HS-27A (cell line): ENCODE data around the gene PLIN4.
"Not testable (repeated sequence)": the region's sequence is repeated elsewhere in the genome, so short reads cannot be mapped to it uniquely, and the experiment has no call there.

Source experiments
- DNase-seq: peaks from one replicate; pipeline ENCODE4 v3.0.0-alpha.2; 2012; ENCODE audit warnings: low read depth, missing footprints

Gene PLIN4

GRCh38 chr19:4547303-4548237 is 29.3 kb upstream of the PLIN4 start:
- DNase-seq: no peak

GRCh38 chr19:4543842-4544647 is 25.8 kb upstream of the PLIN4 start:
- DNase-seq: no peak

GRCh38 chr19:4542896-4543841 is 24.9 kb upstream of the PLIN4 start:
- DNase-seq: no peak

DNA sequence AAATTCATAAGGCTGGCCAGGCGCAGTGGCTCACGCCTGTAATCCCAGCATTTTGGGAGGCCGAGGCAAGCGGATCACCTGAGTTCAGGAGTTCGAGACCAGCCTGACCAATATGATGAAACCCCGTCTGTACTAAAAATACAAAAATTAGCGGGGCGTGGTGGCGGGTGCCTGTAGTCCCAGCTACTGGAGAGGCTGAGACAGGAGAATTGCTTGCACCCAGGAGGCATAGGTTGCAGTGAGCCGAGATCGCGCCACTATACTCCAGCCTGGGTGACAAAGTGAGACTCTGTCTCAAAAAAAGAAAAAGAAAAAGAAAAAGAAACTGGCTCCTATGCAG is 23.5 kb upstream of the PLIN4 start:
- not testable (repeated sequence) for DNase-seq

GRCh38 chr19:4541114-4541805 is 23.0 kb upstream of the PLIN4 start:
- DNase-seq: no peak

GRCh38 chr19:4539693-4540581 is 21.7 kb upstream of the PLIN4 start, which contains the start of gene LRG1:
TSS of gene LRG1 (minus strand) at chr19:4540036. CDS start at chr19:4540013, 23 bp downstream.
- no peak for DNase-seq

- DNase-seq: no peak
These were observed 20.9 kb upstream of the PLIN4 start for GRCh38 chr19:4539169-4539692.

GRCh38 chr19:4538601-4538954 is 20.3 kb upstream of the PLIN4 start:
- no peak for DNase-seq

- DNase-seq: no peak
These were observed 19.8 kb upstream of the PLIN4 start for GRCh38 chr19:4537953-4538600.

GRCh38 chr19:4536798-4537197 is 18.5 kb upstream of the PLIN4 start:
- DNase-seq: no peak

DNA sequence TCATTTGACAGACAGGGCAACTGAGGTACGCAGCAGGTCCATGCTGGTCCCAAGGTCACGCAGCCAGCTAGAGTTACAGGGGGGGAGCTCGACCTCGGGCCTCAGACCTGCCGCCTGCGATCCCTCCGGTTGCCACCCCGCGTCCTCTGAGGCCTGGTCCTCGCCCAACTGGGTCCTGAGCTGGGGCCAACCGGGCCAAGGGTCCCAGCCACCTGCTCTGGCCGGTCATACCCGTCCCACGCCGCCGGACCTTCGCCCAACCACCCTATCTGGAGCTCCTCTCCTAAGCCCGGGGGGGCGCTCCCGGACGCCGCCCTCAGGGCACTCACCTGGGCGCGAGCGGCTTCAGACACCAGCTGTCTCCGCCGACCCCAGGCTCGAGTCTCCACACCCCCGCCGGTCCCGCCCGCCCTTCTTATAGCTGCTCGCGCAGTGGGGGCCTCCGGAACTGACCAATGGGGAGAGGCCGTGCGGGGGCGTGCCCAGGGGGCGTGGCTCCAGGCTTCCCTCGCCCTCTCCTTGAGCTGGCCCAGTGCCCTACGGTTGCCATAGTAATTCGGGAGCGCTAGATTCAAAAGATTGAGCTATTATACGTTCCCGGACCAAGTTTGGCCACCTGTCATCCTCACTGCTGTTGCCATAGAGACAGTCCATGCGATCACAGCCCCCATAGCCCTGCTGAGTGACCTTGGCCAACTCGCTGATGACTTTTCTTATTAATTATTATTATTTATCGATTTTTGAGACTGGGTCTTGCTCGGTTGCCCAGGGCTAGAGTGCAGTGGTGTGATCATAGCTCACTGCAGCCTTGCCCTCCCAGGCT is 16.8 kb upstream of the PLIN4 start, which contains the start of gene PLIN5:
TSS of gene PLIN5 (minus strand) at position 389 of the 823 bp plus-strand sequence. CDS start 1,150 bp downstream, outside the sequence.
- DNase-seq: no peak

DNA sequence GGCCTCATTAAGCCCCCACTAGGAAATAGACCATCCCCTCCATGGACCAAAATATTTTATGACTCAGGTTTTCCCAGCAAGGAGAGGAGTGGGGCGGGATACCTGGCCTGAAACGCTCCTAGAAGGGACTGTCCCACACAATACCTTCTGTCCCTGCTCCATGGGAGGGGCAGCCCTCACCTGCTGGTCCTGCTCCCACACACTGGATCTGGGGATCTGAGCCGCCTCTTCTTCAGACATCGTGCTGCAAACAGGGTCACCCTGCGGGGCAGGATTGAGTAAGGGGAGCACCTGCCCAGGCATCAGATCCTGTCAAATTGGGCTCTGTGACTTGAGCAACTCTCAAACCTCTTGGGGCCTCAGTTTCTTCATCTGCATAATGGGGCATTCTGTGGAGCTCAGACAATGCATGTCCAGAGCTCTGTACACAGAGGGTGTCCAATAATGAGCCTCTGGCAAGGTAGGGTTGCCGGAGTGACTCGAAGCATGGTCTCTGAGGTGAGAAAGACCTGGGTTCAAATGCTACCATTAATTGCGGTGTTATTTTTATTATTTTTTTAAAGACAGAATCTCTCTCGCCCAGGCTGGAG is 15.6 kb upstream of the PLIN4 start:
- no peak for DNase-seq

DNA sequence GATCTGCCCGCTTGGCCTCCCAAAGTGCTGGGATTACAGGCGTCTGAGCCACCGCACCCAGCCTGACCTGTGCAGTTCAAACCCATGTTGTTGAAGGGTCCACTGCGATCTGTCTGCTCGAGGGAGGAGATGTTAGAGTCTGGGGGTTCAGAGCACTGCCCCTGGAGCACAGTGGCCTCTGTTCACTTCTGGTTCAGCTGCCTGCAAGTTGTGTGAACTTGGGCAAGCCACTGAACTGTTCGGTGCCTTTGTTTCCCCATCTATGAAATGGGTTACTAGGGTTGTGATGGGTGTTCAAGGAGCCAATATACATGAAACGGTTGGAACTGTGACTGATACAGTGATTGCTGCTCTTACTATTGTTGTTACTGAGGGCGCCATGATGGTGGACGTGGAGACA is 15.0 kb upstream of the PLIN4 start:
- no peak for DNase-seq

- no peak for DNase-seq
These were observed 13.4 kb upstream of the PLIN4 start for GRCh38 chr19:4531562-4532165.

- DNase-seq: no peak
These were observed 11.7 kb upstream of the PLIN4 start for GRCh38 chr19:4529924-4530522.

DNA sequence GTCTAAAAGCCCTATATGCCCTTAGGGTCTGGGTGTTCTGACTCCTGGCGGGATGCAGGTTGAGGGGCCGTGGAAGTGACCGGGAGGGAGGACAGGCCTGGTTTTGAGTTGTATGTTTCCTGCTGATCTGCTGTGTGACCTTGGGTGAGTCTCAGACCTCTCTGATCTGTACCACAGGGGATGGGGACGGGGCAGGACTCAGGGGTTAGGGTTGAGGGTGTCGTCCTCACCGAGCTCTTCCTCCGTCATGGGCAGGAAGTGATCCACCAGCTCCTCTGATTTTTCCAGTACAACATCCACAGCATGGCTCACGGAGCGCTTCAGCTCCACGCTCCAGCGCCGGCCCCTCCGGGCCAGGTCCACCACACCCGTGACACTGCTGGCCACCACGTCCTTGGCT is 10.6 kb upstream of the PLIN4 start:
- DNase-seq: no peak

DNA sequence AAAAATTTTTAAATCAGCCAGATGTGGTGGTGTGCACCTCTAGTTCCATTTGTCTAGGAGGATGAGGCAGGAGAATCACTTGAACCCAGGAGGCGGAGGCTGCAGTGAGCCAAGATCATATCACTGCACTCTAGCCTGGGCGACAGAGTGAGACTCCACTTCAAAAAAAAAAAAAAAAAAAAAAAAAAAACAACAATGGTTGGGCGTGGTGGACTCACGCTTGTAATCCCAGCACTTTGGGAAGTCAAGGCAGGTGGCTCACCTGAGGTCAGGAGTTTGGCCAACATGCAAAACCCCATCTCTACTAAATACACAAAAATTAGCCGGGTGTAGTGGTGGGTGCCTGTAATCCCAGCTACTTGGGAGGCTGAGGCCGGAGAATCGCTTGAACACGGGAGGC is 9.1 kb upstream of the PLIN4 start:
- not testable (repeated sequence) for DNase-seq
